Endothelial cell of umbilical vein (primary cell): ENCODE measurements around the gene HSD17B7. TPM values are rescaled to one million over a fixed set of nuclear protein-coding genes. Genes with fewer than 3 reads are reported as not detected.

ENCODE experiments used
- BruUV-seq: library from RNA; stranded (reverse); fragments of 400-500 nt; replicated peaks from 2 replicates; lab custom pipeline; 2021; lab: Mats Ljungman, UMichigan
- CTCF ChIA-PET: fragments of 300-600, 350-600 bp; sonication (Branson Sonifier 250); formaldehyde crosslinking; loops from one replicate; lab custom pipeline; 2021; ENCODE audit warnings: antibody characterized with exemption, inconsistent platforms; lab: Charles Lee
- POLR2A ChIA-PET: fragments of 300-600, 350-600 bp; sonication (Branson Sonifier 250); formaldehyde crosslinking; loops from one replicate; lab custom pipeline; 2021; ENCODE audit warnings: antibody characterized with exemption, inconsistent platforms; lab: Charles Lee
- DNase-seq: peaks from one replicate; pipeline ENCODE4 v3.0.0-alpha.2; 2011; ENCODE audit warnings: low read depth, low spot score
- FAIRE-seq: peaks from 2 replicates; lab custom pipeline; 2011; peaks lifted over from hg19 to GRCh38; lab: Jason Lieb, UNC
- H2AFZ ChIP-seq: 2 replicates; pipeline ENCODE4 v1.6.0; 2012; ENCODE audit warnings: low read depth, low read length, control low read depth, inconsistent platforms
- H3K27ac ChIP-seq: 2 replicates; pipeline ENCODE4 v1.5.1; 2011; ENCODE audit warnings: low read depth, mild to moderate bottlenecking, control low read depth, low read length, moderate library complexity; ENCODE audit not compliant: insufficient read depth
- H3K27me3 ChIP-seq, 2 experiments: 2 replicates each; pipeline versions ENCODE4 v1.6.0 to v1.6.1; 2011; ENCODE audit warnings: low read length in 2 of 2, mixed read lengths in 1 of 2; ENCODE audit not compliant: control insufficient read depth in 2 of 2, insufficient read depth in 2 of 2
- H3K36me3 ChIP-seq, 2 experiments: 2 replicates in 1 of 2; 3 replicates in 1 of 2; pipeline ENCODE4 v1.5.1; 2011; ENCODE audit warnings: low read length in 2 of 2, mild to moderate bottlenecking in 1 of 2, moderate library complexity in 1 of 2; ENCODE audit not compliant: control insufficient read depth in 2 of 2, insufficient read depth in 2 of 2; ENCODE audit errors: extremely low read depth in 1 of 2
- H3K4me1 ChIP-seq: 3 replicates; pipeline ENCODE4 v1.5.1; 2011; ENCODE audit warnings: mild to moderate bottlenecking, low read length; ENCODE audit not compliant: control insufficient read depth, insufficient read depth; ENCODE audit errors: extremely low read depth
- H3K4me2 ChIP-seq: 2 replicates; pipeline ENCODE4 v1.6.1; 2011; ENCODE audit warnings: low read length, control low read depth, mixed read lengths; ENCODE audit not compliant: insufficient read depth
- H3K4me3 ChIP-seq, 3 experiments: fragments of 200-600 bp in 1 of 3; sonication (generic), shearing (Covaris generic) in 1 of 3; replicated peaks in 1 of 3; 2 replicates each; pipeline ENCODE4 v1.5.1; 2011 to 2016; ENCODE audit warnings: control low read depth in 3 of 3, low read length in 3 of 3, mild to moderate bottlenecking in 2 of 3, inconsistent platforms in 1 of 3, low read depth in 1 of 3, moderate library complexity in 1 of 3; ENCODE audit not compliant: insufficient read depth in 1 of 3
- H3K79me2 ChIP-seq: 2 replicates; pipeline ENCODE4 v1.6.0; 2012; ENCODE audit warnings: low read length, inconsistent platforms; ENCODE audit not compliant: control insufficient read depth, insufficient read depth
- H3K9ac ChIP-seq: replicated peaks from 2 replicates; pipeline ENCODE3; 2011; ENCODE audit warnings: low read length, control low read depth; ENCODE audit not compliant: insufficient read depth; ENCODE audit errors: extremely low read depth
- H3K9me1 ChIP-seq: replicated peaks from 3 replicates; pipeline ENCODE4 v1.6.0; 2011; ENCODE audit warnings: mild to moderate bottlenecking, low read length; ENCODE audit not compliant: control insufficient read depth, insufficient read depth; ENCODE audit errors: extremely low read depth
- H3K9me3 ChIP-seq: replicated peaks from 2 replicates; pipeline ENCODE4 v1.5.1; 2012; ENCODE audit warnings: low read length, inconsistent platforms; ENCODE audit not compliant: control insufficient read depth, insufficient read depth
- H4K20me1 ChIP-seq: replicated peaks from 2 replicates; pipeline ENCODE3; 2011; ENCODE audit warnings: mild to moderate bottlenecking, low read length; ENCODE audit not compliant: control insufficient read depth, insufficient read depth; ENCODE audit errors: extremely low read depth
- FOS ChIP-seq: IDR thresholded peaks from 2 replicates; pipeline ENCODE4 v1.6.1; 2011; ENCODE audit warnings: mild to moderate bottlenecking, low read length, moderate library complexity, borderline replicate concordance; ENCODE audit not compliant: insufficient read depth
- GATA2 ChIP-seq: IDR thresholded peaks from 2 replicates; pipeline ENCODE4 v1.7.0; 2011; ENCODE audit warnings: low read depth, mild to moderate bottlenecking, moderate library complexity, mixed read lengths, low read length; ENCODE audit not compliant: insufficient read length, insufficient read depth
- JUN ChIP-seq: IDR thresholded peaks from 2 replicates; pipeline ENCODE4 v1.6.1; 2011; ENCODE audit warnings: borderline replicate concordance, low read depth; ENCODE audit not compliant: insufficient read length, insufficient read depth
- POLR2A ChIP-seq: IDR thresholded peaks from 2 replicates; pipeline ENCODE4 v1.6.1; 2012; ENCODE audit warnings: low read depth, mild to moderate bottlenecking, control low read depth, low read length
- POLR2AphosphoS5 ChIP-seq: IDR thresholded peaks from 2 replicates; pipeline ENCODE4 v1.6.1; 2012; ENCODE audit warnings: low read depth, mild to moderate bottlenecking, control low read depth, low read length, moderate library complexity; ENCODE audit not compliant: insufficient read depth
- dilution Hi-C: fragments of 300-500 bp; cut with MboI; formaldehyde crosslinking; loops from one replicate; pipeline ENCODE4 v1.15.0; 2019; ENCODE audit warnings: low sequenced_read_pairs; ENCODE audit not compliant: extremely low pct_ligation_motif_present
- intact Hi-C: fragments of 100-400 bp; cut with micrococcal nuclease; formaldehyde crosslinking; loops from one replicate; pipeline ENCODE4 v1.10.0; 2022
- polyA plus RNA-seq, 4 experiments: library from polyadenylated mRNA; depleted of rRNA in 3 of 4; stranded (reverse) in 3 of 4; unstranded in 1 of 4; fragments of >200 nt; gene quantifications; 2 replicates each; pipeline versions ENCODE4 v1.2.1 to v1.2.3, GENCODE V29; 2011 to 2012; ENCODE audit warnings: missing spikeins in 1 of 4
- total RNA-seq: library from RNA; stranded (reverse); gene quantifications from 2 replicates; pipeline ENCODE4 v1.2.3, GENCODE V29; 2021
- TF ChIP-seq, protein P1 (sequence below): IDR thresholded peaks from 2 replicates; pipeline ENCODE4 v1.6.1; 2011; ENCODE audit not compliant: insufficient read depth, insufficient read length
- TF ChIP-seq, protein P2 (sequence below), 2 donors: IDR thresholded peaks; 1 replicate in 1 of 2; 2 replicates in 1 of 2; pipeline ENCODE4 v1.5.1; 2011; ENCODE audit warnings: low read length in 2 of 2, mild to moderate bottlenecking in 2 of 2, moderate library complexity in 2 of 2, control low read depth in 1 of 2, inconsistent platforms in 1 of 2, low read depth in 1 of 2; ENCODE audit not compliant: insufficient read depth in 1 of 2; ENCODE audit errors: extremely low read depth in 1 of 2

HSD17B7 gene
- total and polyA plus RNA-seq, 2 donors (not counting 3 experiments of a cell fraction or from before 2014, with no cell fraction given): 17.7 to 26.6 TPM

DNA sequence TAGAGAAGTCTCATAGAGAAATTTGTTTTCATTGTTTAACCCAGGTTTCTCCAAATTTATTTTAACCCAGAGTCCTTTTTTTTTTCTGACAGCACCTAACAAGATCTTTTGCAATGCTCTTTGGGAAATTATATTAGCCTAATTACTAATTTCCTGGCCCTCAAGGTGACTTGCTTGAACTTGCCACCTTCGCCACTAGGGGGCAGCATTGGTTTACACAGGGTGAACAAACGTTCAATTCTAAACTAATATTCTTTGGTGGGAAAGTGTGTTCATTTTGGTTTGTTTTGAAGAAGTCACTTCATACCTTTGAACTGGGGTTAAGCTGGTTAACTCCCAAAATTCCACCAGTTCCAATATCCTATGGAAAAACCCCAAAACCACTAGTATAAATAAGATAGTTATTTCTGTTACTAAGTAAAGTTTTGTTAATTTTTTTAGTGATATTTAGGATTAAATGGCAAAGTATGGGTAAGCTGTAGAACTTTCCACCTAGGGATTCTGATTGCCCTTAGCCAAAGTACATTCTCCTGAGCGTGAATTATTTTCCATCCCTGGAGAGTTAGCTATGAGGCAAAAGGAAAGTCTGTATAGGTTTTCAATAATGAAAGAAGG, 57.4 kb downstream of the HSD17B7 start:
- no peaks in the 10 kb centered on the region for H3K27me3 ChIP-seq
- H2AFZ ChIP-seq: no peak overlapping the region
- DNase-seq (peak; percentile 78), FAIRE-seq (peak; percentile 71)
- H3K4me2 ChIP-seq: no peak overlapping the region
- no peak overlapping the region for H3K27ac ChIP-seq
- H4K20me1 ChIP-seq: no peaks in the 10 kb centered on the region
- POLR2A ChIA-PET: interaction anchor here (0.5 to 0.7 kb wide), 2 partner anchors 323 to 484 kb away, joined by 3 read pairs; no protein-coding TSS in a partner anchor
- no peaks in the 10 kb centered on the region for H3K9me3 ChIP-seq
- CTCF ChIA-PET: interaction anchor here (0.7 to 4.7 kb wide), 32 partner anchors 9 to 1939 kb away, joined by 3 to 129 read pairs (median 4); partner anchors contain the start of genes CCDC190 and RGS4
- H3K4me1 ChIP-seq: no peaks in the 10 kb centered on the region
- H3K9ac ChIP-seq: no peak overlapping the region
- no peaks in the 10 kb centered on the region for H3K36me3 ChIP-seq
- TF ChIP-seq, protein P1, sequence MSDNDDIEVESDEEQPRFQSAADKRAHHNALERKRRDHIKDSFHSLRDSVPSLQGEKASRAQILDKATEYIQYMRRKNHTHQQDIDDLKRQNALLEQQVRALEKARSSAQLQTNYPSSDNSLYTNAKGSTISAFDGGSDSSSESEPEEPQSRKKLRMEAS: no peak
- TF ChIP-seq FOS: no peak
- no peak for TF ChIP-seq POLR2AphosphoS5
- TF ChIP-seq, protein P2, sequence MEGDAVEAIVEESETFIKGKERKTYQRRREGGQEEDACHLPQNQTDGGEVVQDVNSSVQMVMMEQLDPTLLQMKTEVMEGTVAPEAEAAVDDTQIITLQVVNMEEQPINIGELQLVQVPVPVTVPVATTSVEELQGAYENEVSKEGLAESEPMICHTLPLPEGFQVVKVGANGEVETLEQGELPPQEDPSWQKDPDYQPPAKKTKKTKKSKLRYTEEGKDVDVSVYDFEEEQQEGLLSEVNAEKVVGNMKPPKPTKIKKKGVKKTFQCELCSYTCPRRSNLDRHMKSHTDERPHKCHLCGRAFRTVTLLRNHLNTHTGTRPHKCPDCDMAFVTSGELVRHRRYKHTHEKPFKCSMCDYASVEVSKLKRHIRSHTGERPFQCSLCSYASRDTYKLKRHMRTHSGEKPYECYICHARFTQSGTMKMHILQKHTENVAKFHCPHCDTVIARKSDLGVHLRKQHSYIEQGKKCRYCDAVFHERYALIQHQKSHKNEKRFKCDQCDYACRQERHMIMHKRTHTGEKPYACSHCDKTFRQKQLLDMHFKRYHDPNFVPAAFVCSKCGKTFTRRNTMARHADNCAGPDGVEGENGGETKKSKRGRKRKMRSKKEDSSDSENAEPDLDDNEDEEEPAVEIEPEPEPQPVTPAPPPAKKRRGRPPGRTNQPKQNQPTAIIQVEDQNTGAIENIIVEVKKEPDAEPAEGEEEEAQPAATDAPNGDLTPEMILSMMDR (IDR thresholded peaks at IDR 0.05; ENCODE audit: extremely low read depth in 1 of 2, insufficient read depth in 1 of 2, low read depth in 1 of 2, low read length in 2 of 2): peak; percentile 78 to 82
- TF ChIP-seq POLR2A: no peak
- no peak for TF ChIP-seq JUN
- TF ChIP-seq GATA2: no peak
- BruUV-seq: no TSS peak
- dilution Hi-C loops: no loop called here
- H3K4me3 ChIP-seq: no peak overlapping the region
- intact Hi-C loops: loop anchor here (1.0 to 10.0 kb wide), 3 partner anchors 223 to 687 kb away; no protein-coding TSS in a partner anchor
- H3K79me2 ChIP-seq: no peaks in the 10 kb centered on the region
- no peaks in the 10 kb centered on the region for H3K9me1 ChIP-seq
